Sciatic nerve (tissue), 2 donors: Measurements from ENCODE around the gene RHOH. TPM values are rescaled to one million over a fixed set of nuclear protein-coding genes. Genes with fewer than 3 reads are reported as not detected.
"Not testable (repeated sequence)": the region's sequence is repeated elsewhere in the genome, so short reads cannot be mapped to it uniquely, and the experiment has no call there.

ENCODE experiments used
- ATAC-seq: fragments of 200-7000 bp; cut with Tn5 transposase; one replicate; pipeline ENCODE4 v1.9.1; 2020; ENCODE audit warnings: mild to moderate bottlenecking, moderate library complexity
- DNase-seq: peaks from one replicate; pipeline ENCODE4 v3.0.0-alpha.2; 2020; ENCODE audit warnings: low spot score
- intact Hi-C: fragments of 100-400 bp; cut with DNase I; formaldehyde crosslinking; loops from one replicate; pipeline ENCODE4 v1.14.2; 2022
- total RNA-seq: library from RNA; stranded (reverse); fragmentation: NEBNext Ultra II Directional; extraction: Animal tissue kit (Norgen Biotek cat#: 25700); gene quantifications from one replicate; pipeline ENCODE4 v1.2.1, GENCODE V29; 2021
- donor health status: DM: no; HTN: no; CAD: no.
- donor health status: DM: no; HTN: no; CAD: no.

The RHOH gene
- total RNA-seq, 1 donor from 2014 or later = 2.5 TPM

DNA sequence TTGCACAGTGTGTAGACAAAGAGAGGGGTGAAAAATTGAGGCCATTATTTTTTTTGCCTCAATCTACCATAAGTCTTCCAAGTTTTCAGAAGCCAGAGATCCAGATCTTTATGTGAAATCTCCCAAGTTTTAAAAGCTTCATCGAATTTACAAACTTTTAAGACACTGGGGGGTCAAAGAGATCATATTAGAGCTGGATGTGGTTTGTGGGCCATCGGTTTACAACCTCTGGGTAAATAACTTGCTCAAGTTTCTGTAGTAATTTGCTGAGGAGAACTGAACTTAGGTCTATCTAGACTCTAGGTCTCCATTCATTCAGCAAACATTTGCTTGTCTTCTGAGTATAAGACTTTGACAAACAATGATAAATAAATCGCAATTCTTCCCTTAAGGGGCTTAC lies 84.3 kb downstream of the RHOH start:
- no peak for ATAC-seq
- DNase-seq = no peak
- intact Hi-C loops = no loop called here

DNA sequence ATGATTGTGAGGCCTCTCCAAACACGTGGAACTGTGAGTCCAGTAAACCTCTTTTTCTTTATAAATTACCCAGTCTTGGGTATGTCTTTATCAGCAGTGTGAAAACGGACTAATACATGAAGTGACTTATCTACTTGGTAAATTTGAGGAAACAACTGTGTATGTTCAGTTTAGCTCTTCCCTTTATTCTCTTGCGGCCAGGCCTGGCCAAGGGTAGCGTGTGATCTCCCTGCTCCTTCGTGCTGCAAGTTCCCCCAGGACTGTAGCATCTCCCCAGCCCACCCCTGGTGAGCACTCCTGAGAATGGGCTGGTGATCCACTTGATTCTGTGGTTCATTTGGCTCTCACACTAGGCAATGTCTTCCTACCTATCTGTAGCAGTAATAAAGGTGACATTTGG lies 85.1 kb downstream of the RHOH start:
- intact Hi-C loops = no loop called here

DNA sequence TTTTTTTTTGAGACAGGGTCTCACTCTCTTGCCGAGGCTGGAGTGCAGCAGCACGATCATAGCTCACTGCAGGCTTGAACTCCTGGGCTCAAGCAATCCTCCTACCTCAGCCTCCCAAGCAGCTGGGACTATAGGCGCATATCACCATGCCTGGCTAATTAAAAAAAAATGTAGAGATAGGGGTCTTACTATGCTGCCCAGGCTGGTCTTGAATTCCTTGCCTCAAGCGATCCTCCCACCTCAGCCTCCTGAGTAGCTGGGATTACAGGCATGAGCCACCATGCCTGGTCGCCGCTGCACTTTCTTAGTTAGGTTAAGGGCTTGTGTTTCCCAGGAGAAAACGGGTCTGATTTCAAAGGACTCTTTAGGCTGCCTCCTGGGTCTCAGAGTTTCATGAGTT lies 86.0 kb downstream of the RHOH start:
- intact Hi-C loops, DNase-seq, ATAC-seq: not testable (repeated sequence)

More for the DNA sequence above, 85.1 kb downstream of the RHOH start:
- DNase-seq (no peak), ATAC-seq (no peak)

DNA sequence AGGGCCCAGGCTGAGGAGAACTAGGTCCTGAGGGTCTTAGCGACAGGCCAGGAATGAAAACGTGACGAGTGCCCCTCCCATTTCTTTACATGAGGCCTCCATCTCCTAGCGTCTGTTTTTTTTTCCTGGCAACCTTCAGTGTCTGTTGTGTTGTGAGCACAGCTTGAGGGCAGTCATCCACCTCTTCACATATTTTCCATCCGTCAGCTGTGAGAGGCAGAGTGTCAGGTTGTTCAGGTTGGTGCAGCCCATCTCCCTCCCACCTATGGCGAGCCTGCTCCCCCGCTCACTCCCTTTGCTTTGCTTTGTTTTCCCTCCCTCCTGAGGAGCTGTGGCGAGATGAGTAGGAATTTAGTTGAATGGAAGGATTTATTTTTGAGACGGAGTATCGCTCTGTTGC lies 86.6 kb downstream of the RHOH start:
- intact Hi-C loops = no loop called here
- DNase-seq (no peak), ATAC-seq (no peak)

DNA sequence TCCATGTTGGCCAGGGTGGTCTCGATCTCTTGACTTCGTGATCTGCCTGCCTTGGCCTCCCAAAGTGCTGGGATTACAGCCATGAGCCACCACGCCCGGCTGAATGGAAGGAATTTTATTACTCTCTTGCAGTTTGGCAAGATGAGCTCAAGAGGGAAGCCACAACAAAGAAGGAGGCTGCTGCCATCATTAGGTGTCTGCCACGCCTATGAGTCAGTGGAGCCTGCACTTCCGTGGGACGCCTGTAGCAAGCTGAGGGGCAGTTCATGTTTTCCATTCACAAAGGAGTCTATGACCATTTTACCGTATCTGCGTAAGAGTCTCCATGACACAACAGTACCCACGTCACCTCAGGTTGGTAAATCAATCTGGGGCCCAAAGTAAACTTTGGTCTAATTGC lies 87.1 kb downstream of the RHOH start:
- DNase-seq (no peak), ATAC-seq (no peak)

DNA sequence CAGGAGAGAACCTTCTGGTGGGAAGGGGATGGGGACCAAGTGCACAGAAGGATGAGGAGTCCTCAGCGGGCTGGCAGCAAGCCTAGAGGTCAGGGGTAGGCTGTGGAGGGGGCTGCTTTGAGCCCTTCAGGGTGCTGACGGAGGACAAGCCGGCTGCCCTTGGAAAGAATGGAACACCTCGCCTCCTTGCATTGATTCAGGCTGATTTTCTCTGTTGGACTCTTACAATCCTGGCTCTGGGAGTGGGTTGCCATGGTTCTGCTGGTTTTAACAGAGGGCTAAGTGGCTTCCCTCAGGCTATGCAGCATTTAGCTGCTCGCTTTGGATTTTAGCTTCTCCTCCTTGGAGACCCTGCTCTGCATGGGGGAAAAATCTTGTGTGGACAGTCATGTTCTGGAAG lies 88.9 kb downstream of the RHOH start:
- intact Hi-C loops = no loop called here
- no peak for ATAC-seq

More for the DNA sequence above, 87.1 kb downstream of the RHOH start:
- intact Hi-C loops = no loop called here

DNA sequence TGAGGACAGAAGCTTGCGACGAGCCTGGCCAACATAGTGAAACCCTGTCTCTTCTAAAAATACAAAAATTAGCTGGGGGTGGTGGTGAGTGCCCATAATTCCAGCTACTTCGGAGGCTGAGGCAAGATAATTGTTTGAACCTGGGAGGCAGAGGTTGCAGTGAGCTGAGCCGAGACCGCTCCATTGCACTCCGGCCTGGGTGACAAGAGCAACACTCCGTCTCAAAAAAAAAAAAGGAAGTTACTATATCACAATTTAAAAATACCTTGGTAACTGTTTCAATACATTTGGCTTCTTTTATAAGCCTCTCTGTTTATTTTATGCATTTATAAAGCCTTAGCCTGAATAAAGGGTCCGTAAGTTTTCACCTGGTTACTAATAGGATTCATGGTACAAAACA lies 91.7 kb downstream of the RHOH start:
- DNase-seq (no peak), ATAC-seq (no peak)
- intact Hi-C loops = no loop called here

More for the DNA sequence above, 88.9 kb downstream of the RHOH start:
- DNase-seq = no peak

DNA sequence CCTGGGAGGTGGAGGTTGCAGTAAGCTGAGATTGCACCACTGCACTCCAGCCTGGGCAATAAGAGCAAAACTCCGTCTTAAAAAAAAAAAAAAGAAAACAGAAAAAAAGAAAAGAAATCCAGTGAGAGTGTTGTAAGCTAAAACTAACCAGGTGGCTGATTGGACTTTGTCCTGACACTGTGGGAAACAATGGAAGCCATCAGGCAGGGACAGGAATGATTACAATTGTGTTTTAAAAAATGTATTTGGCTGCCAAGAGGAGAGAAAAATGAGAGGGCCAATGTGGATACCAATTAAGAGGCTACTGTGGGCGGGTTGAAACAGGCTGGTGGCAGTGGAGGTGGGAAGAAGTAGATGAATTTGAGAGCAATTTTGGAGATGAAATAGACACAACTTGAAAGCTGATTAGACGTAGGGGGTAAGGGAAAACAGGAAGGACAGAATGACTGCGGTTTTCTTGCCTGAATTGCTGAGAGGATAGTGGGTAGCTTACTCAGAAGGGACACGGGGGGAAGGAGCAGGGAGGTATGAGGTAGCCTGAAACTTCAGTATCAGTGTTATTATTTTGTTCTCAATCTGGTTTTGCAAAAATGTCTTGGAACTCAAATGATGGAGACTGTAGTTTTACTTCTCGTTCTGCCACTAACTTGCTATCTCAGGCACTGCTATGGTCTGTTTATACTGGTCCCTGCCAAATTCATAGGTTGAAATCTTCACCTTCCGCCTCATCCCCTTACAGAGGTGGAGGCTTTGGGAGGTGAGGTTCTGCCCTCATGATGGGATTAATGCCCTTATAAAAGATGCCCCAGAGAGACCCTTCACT lies 92.7 kb downstream of the RHOH start:
- DNase-seq = no peak
- intact Hi-C loops = no loop called here
- no peak for ATAC-seq

DNA sequence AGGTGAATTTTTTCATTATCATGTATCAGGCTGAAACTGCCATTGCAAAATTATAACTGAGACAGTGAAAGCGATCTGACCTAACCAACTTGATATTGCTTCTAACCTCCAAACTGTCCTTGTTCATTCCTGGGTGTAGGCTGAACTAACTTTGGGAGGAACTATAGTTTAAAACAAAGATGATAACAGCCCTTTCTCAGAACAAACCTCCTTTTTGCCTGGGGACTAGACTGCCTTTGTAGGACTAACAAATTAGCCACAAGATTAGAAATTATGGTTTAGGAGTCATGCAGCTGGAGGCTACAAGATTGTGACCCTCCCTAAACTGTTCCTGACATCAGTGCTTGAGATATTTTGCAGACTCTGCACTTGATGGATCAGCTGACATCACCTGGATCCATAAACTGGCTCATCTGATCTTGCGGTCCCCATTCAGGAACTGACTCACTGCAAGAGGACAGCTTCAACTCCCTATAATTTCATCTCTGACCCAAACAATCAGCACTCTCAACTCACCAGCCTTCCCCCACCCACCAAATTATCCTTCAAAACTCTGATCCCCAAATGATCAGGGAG lies 93.9 kb downstream of the RHOH start:
- DNase-seq, intact Hi-C loops, ATAC-seq: not testable (repeated sequence)

DNA sequence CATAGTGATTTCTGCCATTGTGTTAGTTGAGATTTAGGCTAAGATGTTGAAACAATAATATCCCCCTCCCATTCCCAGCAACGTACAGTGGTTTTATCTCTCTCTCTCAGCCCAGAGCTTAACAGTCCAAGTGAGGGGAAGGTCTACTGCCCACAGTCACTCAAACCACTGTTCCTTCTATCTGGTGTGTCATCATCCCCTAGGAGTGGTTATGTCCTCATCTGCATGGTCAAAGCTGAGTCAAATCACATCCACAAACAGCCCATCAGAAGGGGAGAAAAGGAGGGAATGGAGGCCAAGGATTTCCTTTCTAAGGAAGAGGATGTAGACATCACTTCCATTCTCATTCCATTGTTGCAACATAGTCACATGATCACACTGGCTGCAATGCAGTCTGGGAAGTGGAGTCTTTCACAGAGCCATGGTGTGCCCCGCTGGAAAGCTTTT lies 95.5 kb downstream of the RHOH start:
- DNase-seq (no peak), ATAC-seq (no peak)
- intact Hi-C loops = no loop called here

DNA sequence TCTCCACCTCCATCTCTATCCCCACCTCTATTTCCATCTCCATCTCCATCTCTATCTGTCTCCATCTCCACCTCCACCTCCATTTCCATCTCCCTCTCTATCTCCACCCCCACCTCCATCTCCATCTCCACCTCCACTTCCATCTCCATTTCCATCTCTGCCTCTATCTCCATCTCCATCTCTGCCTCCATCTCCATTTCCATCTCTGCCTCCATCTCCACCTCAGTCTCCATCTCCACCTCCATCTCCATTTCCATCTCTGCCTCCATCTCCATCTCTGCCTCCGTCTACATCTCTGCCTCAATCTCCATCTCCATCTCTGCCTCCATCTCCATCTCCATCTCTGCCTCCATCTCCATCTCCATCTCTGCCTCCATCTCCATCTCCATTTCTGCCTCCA lies 97.5 kb downstream of the RHOH start:
- no peak for ATAC-seq
- no peak for DNase-seq
- intact Hi-C loops = no loop called here

DNA sequence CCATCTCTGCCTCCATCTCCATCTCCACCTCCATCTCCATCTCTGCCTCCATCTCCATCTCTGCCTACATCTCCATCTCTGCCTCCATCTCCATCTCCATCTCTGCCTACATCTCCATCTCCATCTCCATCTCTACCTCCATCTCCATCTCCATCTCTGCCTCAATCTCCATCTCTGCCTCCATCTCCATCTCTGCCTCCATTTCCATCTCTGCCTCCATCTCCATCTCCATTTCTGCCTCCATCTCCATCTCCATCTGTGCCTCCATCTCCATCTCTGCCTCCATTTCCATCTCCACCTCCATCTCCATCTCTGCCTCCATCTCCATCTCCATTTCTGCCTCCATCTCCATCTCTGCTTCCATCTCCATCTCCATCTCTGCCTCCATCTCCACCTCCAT lies 98.2 kb downstream of the RHOH start:
- ATAC-seq, intact Hi-C loops, DNase-seq: not testable (repeated sequence)

DNA sequence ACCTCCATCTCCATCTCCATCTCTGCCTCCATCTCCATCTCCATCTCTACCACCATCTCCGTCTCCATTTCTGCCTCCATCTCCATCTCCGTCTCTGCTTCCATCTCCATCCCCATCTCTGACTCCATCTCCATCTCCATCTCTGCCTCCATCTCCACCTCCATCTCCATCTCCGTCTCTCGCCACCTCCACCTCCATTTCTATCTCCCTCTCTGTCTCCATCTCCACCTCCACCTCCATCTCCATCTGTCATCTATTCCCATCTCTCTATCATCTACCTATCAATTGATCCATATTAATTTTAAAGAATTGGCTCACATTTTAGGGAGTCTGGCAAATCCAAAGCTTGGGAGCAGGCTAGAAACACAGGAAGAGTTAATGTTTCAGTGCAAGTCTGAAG lies 98.7 kb downstream of the RHOH start:
- intact Hi-C loops = no loop called here
- no peak for ATAC-seq
- no peak for DNase-seq

Other genes starting within 250 kb of the RHOH start
- 65.8 TPM for gene PDS5A, start 219.1 kb upstream of the RHOH start, total RNA-seq
- gene N4BP2, start 140.2 kb upstream of the RHOH start, total RNA-seq = 8.9 TPM
- not detected for gene CHRNA9, start 138.3 kb downstream of the RHOH start, total RNA-seq